GM18951 (cell line): ENCODE data around the gene ABLIM3.
"Not testable (repeated sequence)": the region's sequence is repeated elsewhere in the genome, so short reads cannot be mapped to it uniquely, and the experiment has no call there.

ENCODE experiments used
- POLR2A ChIP-seq: IDR thresholded peaks from 4 replicates; pipeline ENCODE4 v1.6.1; 2011; ENCODE audit warnings: mild to moderate bottlenecking; ENCODE audit not compliant: insufficient read length, insufficient read depth; ENCODE audit errors: extremely low read depth
- in situ Hi-C: fragments of 300-500 bp; cut with MboI; formaldehyde crosslinking; loops from one replicate; pipeline ENCODE4 v1.12.0; 2022; ENCODE audit warnings: low sequenced_read_pairs, mixed read lengths, inconsistent platforms; ENCODE audit not compliant: unreplicated experiment

Gene ABLIM3

DNA sequence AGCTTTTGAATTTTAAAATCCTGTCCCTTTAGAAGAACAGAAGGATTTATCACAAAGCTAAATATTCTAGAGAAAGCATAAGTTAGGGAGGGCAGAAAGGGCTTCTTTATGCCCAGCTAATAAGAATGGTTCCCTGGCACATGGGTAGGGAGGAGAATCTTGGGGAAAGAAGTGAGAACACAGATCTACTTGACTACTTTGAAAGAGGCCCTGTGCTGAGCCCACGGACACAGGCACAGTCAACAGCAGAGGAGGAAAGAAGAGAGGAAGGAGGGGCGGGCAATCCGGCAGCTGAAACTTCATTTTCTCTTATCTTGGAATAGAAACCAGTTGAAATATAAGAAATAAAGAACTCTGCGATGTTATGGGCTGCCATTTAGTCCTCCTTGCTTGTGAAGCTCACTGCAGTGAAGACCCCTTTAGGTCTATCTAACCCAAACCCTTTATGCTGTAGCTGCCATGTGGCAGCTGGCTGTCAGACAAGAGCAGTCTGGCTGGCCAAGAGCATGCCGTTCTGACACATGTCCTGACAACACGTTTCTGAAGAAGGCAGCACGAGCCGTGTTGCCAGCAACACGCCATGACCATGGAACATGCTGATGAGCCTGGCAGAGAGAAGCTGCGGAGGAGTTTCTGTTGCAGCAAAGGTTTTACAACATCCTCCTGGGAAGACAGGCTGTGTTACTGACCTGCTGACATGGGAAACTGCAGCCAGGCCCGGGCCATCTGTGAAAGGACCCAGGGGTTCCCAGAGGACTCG lies 34.2 kb downstream of the ABLIM3 start:
- in situ Hi-C loops = no loop called here
- TF ChIP-seq POLR2A = no peak

DNA sequence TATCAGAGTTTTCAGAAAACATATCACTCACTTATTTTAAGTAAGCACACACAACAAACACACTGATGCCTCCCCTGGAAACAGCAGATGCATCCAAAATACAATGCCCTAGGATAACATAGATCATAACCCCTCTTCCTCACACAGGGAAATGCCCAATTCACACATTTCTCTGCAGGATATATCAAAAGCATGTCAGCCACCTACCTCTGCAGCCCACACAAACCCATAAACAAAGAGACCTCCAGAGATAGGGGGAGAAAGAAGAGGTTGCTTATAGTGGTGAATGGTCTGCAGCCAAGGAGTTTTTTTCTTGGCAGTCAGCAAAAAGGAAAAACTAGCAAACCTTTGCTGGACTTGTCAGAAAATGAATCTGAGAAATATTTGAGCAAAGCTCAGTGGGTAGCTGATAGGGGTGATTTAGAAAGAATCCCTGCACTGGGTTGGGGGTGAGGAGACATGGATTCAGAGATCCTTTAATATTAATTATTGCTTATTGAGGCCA lies 36.1 kb downstream of the ABLIM3 start:
- TF ChIP-seq POLR2A = no peak
- in situ Hi-C loops = no loop called here

DNA sequence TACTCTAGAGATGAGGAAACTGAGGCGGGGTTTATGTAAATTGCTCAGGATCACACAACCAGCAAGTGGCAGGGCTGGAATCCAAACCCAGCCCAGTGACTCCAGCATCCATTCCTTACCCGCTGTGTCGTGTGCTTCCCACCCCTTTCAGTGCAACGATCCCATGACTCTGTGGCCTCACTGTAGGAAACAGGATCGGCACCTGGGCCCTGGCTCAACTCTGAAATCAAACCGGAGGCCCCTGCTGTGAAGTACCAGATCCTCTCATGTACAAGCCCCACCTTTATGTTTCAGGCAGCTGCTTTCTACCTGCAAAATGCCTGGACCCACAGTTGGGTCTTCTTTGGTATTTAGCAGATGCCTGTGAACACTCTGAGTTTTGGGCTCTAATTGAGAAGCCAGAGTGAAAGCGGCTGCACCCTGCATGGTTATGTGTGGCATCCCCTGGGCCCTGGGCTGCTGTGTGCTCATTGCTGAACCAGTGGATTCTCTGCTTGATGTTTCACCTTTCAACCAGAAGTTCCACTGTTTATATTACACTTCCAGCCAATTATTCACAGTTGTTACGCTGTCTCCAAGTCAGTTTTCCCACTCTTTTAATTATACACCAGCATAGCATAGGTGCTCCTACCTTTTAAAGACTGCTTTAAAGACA lies 36.7 kb downstream of the ABLIM3 start:
- in situ Hi-C loops = no loop called here
- TF ChIP-seq POLR2A = no peak

DNA sequence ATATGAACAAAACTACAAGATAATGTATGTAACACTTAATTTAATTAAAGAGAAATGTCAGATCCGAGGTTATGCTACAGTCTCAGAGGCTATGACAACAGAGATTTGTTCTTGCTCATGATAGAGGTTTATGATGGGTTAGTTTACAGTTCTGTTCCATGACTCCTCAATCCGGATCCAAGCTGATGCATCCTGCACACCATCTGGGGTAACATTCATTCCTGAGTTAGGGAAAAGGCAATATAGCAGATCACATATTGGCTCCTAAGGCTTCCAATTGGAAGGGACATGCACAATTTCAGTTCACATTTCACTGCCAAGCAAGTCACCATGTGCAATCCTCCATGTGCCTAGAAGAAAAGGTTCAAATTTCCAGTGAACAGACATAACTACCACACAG lies 40.4 kb downstream of the ABLIM3 start:
- in situ Hi-C loops = no loop called here
- no peak for TF ChIP-seq POLR2A

DNA sequence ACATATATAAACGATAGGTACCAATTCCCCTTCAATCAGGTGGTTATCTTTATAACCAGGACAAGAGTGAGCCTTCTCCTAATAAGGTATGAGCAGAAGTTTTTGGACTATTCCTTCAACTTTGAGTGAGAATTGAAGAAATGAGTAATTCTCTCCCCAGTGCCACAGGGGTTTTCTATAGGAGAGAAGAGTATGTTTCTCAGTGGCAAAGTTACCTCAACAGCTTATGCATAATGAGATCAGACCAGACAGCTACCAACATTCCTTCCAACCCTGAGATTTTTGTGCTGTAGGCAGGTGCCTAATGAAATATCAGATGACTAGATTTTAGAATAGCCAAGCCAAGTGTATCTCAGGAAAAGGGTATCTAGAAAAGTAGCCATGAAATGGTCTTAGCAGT lies 40.9 kb downstream of the ABLIM3 start:
- in situ Hi-C loops = no loop called here
- no peak for TF ChIP-seq POLR2A

DNA sequence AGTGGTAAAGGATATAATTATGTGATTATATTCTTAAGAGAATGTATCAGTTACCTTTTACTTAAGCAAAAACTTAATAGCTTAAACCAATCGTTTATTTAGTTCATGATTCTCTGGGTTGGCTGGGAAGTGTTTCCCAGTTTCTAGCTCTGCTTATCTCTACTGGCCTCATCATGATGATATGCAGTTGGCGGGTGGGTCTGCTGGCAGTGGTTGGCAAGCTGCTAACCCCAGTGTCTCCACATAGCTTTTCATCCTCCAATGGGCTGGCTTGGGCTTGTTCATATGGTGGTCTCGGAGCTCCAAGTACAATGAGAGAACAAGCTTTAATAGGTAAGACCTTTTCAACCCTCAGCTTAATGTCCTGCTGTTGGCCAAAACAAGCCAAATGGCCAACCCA lies 43.8 kb downstream of the ABLIM3 start:
- TF ChIP-seq POLR2A = no peak
- in situ Hi-C loops = no loop called here

DNA sequence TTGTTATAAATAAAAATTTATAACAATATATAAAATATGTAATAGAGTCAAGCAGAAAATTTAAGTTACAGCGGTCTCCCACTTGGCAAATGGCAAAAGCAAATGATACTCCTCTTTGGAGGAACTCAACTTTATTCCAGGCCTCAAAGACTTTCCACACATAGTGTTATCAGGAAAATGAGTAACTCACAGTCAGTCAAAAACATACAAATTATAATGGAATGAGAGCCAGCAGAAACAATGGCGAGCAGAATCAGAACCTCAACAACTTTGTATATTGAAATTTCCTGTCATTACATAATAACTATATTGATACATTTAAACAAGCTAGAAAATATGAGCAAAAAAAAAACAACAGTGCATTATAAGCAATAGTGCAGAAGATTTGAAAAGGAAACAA lies 45.2 kb downstream of the ABLIM3 start:
- no peak for TF ChIP-seq POLR2A
- in situ Hi-C loops = no loop called here

DNA sequence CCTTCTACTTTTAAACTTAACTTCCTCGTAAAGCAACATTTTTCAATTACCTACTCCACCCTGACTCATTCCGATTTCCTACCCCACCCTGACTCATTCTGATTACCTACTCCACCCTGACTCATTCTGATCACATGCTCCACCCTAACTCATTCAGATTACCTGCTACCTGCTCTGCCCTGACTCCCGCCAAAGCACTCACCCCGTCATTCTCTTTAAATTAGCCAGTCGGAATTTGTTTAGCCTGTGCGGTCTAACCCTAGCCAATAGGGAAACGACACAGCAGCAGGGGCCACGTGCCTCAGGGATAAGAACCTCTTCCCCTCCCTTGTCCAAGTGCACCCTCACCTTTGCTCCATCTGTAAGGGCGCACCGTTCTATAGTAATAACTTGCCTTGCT lies 46.3 kb downstream of the ABLIM3 start:
- in situ Hi-C loops = not testable (repeated sequence)

DNA sequence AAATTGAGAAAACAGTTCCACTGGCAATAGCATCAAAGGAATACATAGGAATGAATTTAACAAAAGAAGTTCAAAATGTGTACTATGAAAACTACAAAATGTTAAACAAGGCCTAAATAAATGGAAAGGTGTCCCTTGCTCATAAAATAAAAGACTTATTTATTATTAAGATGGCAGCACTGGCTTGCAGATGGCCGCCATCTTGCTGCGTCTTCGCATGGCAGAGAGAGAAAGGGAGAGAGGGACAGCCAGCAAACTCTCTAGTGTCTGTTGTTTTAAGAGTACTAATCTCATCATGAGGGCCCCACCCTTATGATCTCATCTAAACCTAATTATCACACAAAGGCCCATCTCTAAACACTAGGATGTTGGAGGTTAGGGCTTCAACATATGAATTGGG lies 47.1 kb downstream of the ABLIM3 start:
- TF ChIP-seq POLR2A = no peak
- in situ Hi-C loops = no loop called here

DNA sequence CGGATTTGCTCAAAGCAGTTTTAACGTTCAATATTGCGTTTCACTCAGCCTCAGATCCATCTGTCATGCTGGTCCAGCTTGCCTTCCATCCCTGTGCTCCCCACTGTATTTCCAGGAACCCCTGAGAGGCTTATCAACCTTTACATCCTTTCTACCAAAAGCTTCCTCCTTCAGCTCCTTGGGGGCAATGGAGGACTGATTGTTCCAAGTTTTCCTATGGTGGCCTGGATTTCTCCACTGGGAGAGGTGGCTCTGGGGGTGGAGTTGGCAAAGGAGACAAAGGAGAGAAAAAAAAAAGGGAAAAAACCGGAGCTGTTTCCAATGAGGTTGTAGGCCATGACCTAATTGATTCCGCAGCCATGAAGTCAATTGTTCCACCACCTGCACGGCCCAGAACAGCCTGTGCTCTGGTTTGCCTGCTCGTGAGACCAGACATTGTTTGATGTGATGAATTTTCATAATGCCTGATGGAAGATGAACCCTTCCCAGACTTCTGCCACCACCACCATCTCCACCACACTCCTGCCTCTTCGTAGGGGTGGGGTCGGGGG lies 54.1 kb downstream of the ABLIM3 start:
- no peak for TF ChIP-seq POLR2A
- in situ Hi-C loops = no loop called here

DNA sequence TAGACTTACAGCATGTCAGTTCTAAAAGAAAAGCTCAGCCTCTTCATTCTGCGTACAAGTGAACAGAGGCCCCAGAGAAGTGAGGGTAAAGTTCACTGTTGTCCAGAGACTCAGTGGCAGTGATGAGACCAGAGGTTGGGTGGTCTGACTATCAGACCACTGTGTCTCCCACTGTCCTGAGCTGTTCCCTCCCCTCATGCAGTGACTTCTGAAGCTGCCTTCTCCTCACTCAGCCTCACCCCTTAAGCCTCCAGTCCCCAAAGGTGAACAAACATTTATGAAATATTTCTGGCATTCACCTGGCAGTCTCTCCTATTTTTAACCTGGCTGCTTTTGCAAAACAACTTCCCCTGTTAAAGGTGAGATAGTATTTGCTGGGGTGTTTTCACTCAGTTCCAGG lies 54.7 kb downstream of the ABLIM3 start:
- no peak for TF ChIP-seq POLR2A
- in situ Hi-C loops = no loop called here

DNA sequence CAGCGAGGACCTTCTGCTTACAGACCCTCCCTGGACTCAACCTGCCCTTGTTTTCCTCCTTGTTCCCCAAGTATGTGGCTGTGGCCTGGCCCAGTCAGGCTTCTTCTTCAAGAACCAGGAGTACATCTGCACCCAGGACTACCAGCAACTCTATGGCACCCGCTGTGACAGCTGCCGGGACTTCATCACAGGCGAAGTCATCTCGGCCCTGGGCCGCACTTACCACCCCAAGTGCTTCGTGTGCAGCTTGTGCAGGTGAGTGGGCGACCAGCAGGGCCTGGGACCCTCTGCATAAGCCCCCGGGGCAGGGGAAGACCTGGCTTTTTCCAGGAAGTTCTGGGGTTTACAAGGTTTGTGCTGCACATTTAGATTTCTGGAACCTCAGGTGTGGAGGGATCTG lies 56.9 kb downstream of the ABLIM3 start:
- in situ Hi-C loops = no loop called here
- TF ChIP-seq POLR2A = no peak

DNA sequence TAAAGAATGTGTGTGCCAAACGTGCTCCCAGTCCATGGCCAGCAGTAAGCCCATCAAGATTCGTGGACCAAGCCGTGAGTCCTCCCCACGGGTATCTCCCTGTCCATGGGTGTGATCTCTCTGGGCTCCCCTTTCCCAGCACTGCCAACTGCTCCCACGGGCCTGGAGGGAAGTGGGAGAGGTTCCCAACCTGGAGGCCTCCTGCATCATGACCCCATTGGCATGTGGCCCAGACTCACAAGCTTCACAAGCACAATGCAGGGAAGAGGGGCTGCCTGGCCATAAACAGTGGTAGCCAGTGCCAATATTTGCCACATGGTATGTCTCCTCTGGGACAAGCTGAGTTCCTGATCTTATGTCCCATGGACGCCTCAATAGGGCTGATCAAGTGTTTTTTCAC lies 59.1 kb downstream of the ABLIM3 start:
- in situ Hi-C loops = no loop called here
- no peak for TF ChIP-seq POLR2A

DNA sequence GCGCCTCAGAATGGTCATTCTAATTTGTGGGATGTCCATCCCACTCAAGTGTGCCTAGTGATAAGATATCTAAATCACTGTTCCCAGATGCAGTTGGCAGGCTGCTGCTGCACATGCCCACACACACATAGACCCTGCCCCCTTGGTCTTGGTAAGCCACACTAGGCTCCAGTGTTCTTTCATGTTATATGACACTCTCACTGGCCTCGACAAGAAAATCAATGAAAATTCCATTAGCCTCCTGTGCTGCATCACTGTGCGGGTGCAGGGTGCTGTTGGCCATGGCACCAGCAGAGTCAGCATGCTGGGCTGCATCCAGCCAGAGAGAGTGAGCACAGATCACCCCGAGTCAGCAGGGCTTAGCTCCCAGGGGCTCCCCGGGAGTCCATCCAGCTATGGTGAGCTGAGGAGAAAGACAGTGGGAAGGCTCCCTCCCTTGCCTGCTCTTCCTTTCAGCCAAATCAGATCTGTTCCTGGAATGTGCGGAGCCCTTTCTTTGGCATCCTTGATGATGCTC lies 59.9 kb downstream of the ABLIM3 start:
- no peak for TF ChIP-seq POLR2A
- in situ Hi-C loops = no loop called here
